WTC11 (cell line): ENCODE data around the gene KIFBP. TPM values are rescaled to one million over a fixed set of nuclear protein-coding genes. Genes with fewer than 3 reads are reported as not detected.

Experiments
- ATAC-seq: fragments of 200-7000 bp; cut with Tn5 transposase; 2 replicates; pipeline ENCODE4 v1.10.0; 2021; ENCODE audit warnings: mild to moderate bottlenecking, moderate library complexity
- CTCF ChIA-PET: fragments of 300-600 bp; sonication (Branson Sonifier 250); formaldehyde crosslinking; loops from one replicate; lab custom pipeline; 2021; ENCODE audit warnings: antibody characterized with exemption; lab: Charles Lee
- POLR2A ChIA-PET: fragments of 350-600 bp; sonication (Branson Sonifier 250); formaldehyde crosslinking; loops from one replicate; lab custom pipeline; 2021; ENCODE audit warnings: antibody characterized with exemption; lab: Charles Lee
- DNase-seq: peaks from one replicate; pipeline ENCODE4 v3.0.0; 2021; ENCODE audit warnings: low spot score
- H3K27ac Mint-ChIP-seq: 2 replicates; pipeline ENCODE4 v1.8.0; 2021; ENCODE audit warnings: mixed read lengths
- H3K27me3 Mint-ChIP-seq: 2 replicates; pipeline ENCODE4 v1.8.0; 2021; ENCODE audit warnings: low read depth, mild to moderate bottlenecking, moderate library complexity, mixed read lengths
- H3K36me3 Mint-ChIP-seq: 2 replicates; pipeline ENCODE4 v1.8.0; 2021; ENCODE audit warnings: mixed read lengths
- H3K4me1 Mint-ChIP-seq: 2 replicates; pipeline ENCODE4 v1.8.0; 2022; ENCODE audit warnings: mixed read lengths
- H3K4me3 Mint-ChIP-seq: 2 replicates; pipeline ENCODE4 v1.8.0; 2021; ENCODE audit warnings: mild to moderate bottlenecking, moderate library complexity, mixed read lengths
- H3K9me3 Mint-ChIP-seq: 2 replicates; pipeline ENCODE4 v1.8.0; 2021; ENCODE audit warnings: mixed read lengths
- CDX4 ChIP-seq: fragments of 250-450 bp; sonication (Bioruptor Pico); IDR thresholded peaks from 2 replicates; pipeline ENCODE4 v1.9.0; 2021; ENCODE audit warnings: moderate library complexity, mild to moderate bottlenecking, inconsistent platforms, borderline replicate concordance
- CREB1 ChIP-seq: sonication (generic); formaldehyde crosslinking; IDR thresholded peaks from 2 replicates; pipeline ENCODE4 v1.8.0; 2023; ENCODE audit warnings: mild to moderate bottlenecking, missing genetic modification reagents
- CREM ChIP-seq: sonication (generic); formaldehyde crosslinking; IDR thresholded peaks from 2 replicates; pipeline ENCODE4 v1.8.1; 2022; ENCODE audit warnings: mild to moderate bottlenecking, missing genetic modification reagents, moderate library complexity
- E2F1 ChIP-seq: sonication (generic); formaldehyde crosslinking; IDR thresholded peaks from 2 replicates; pipeline ENCODE4 v1.8.0; 2022; ENCODE audit warnings: mild to moderate bottlenecking, missing genetic modification reagents
- E2F4 ChIP-seq: sonication (generic); formaldehyde crosslinking; IDR thresholded peaks from 2 replicates; pipeline ENCODE4 v1.8.1; 2022; ENCODE audit warnings: low read depth, mild to moderate bottlenecking, moderate library complexity, missing genetic modification reagents, borderline replicate concordance
- E2F5 ChIP-seq: sonication (generic); formaldehyde crosslinking; IDR thresholded peaks from 2 replicates; pipeline ENCODE4 v1.8.1; 2022; ENCODE audit warnings: mild to moderate bottlenecking, moderate library complexity, missing genetic modification reagents
- ELF4 ChIP-seq: sonication (generic); formaldehyde crosslinking; IDR thresholded peaks from 2 replicates; pipeline ENCODE4 v1.8.1; 2022; ENCODE audit warnings: low read depth, mild to moderate bottlenecking, moderate library complexity, missing genetic modification reagents
- EMX1 ChIP-seq: fragments of 250-450 bp; sonication (Bioruptor Pico); IDR thresholded peaks from 2 replicates; pipeline ENCODE4 v1.8.0; 2021; ENCODE audit warnings: mild to moderate bottlenecking
- IRF1 ChIP-seq: sonication (generic); formaldehyde crosslinking; IDR thresholded peaks from 2 replicates; pipeline ENCODE4 v1.8.0; 2023; ENCODE audit warnings: missing genetic modification reagents
- IRF2 ChIP-seq: sonication (generic); formaldehyde crosslinking; IDR thresholded peaks from 2 replicates; pipeline ENCODE4 v1.8.0; 2022; ENCODE audit warnings: low read depth, missing genetic modification reagents, borderline replicate concordance
- NFE2L1 ChIP-seq: sonication (generic); formaldehyde crosslinking; IDR thresholded peaks from 2 replicates; pipeline ENCODE4 v1.8.1; 2023; ENCODE audit warnings: missing genetic modification reagents
- TEAD4 ChIP-seq: sonication (generic); formaldehyde crosslinking; IDR thresholded peaks from 2 replicates; pipeline ENCODE4 v1.8.0; 2022; ENCODE audit warnings: mild to moderate bottlenecking, missing genetic modification reagents
- ZNF317 ChIP-seq: sonication (generic); formaldehyde crosslinking; IDR thresholded peaks from 2 replicates; pipeline ENCODE4 v1.8.1; 2023; ENCODE audit warnings: low read depth, mild to moderate bottlenecking, moderate library complexity, missing genetic modification reagents, borderline replicate concordance
- ZNF416 ChIP-seq: fragments of 250-450 bp; sonication (Bioruptor Pico); IDR thresholded peaks from 2 replicates; pipeline ENCODE4 v1.9.0; 2021; ENCODE audit warnings: mild to moderate bottlenecking, inconsistent platforms
- ZNF425 ChIP-seq: fragments of 250-450 bp; sonication (Bioruptor Pico); conservative IDR thresholded peaks from 2 replicates; pipeline ENCODE4 v1.9.0; 2021; ENCODE audit warnings: mild to moderate bottlenecking
- ZSCAN18 ChIP-seq: fragments of 250-450 bp; sonication (Bioruptor Pico); IDR thresholded peaks from 2 replicates; pipeline ENCODE4 v2.1.2; 2022; ENCODE audit warnings: mild to moderate bottlenecking, moderate library complexity
- total RNA-seq: library from RNA; stranded (reverse); gene quantifications from 3 replicates; pipeline ENCODE4 v1.2.3, GENCODE V29; 2021

KIFBP gene
- total RNA-seq, 1 experiment from 2014 or later, result 31.2 TPM

GRCh38 chr10:69064762-69065328 lies 76.2 kb downstream of the KIFBP start (continued):
- no peak for TF ChIP-seq E2F4 (CRISPR knock-in tag)
- no peak for TF ChIP-seq CREM (CRISPR knock-in tag)
- no peak for TF ChIP-seq ZNF425 (CRISPR knock-in tag)
- TF ChIP-seq IRF2 (CRISPR knock-in tag), result no peak
- TF ChIP-seq ZSCAN18, result no peak
- TF ChIP-seq EMX1 (CRISPR knock-in tag), result no peak
- TF ChIP-seq IRF1, result no peak
- no peak for TF ChIP-seq NFE2L1 (CRISPR knock-in tag)
- TF ChIP-seq ZNF416 (CRISPR knock-in tag), result no peak

GRCh38 chr10:69065406-69066361 lies 77.1 kb downstream of the KIFBP start:
- H3K4me1 Mint-ChIP-seq, result peaks cover 7% of the 10 kb centered on the region
- no peak for ATAC-seq
- no peaks in the 10 kb centered on the region for H3K27me3 Mint-ChIP-seq
- DNase-seq, result no peak
- no peaks in the 10 kb centered on the region for H3K36me3 Mint-ChIP-seq
- H3K4me3 Mint-ChIP-seq, result no peak overlapping the region
- TF ChIP-seq ELF4, result no peak
- no peak for TF ChIP-seq TEAD4 (CRISPR knock-in tag)
- TF ChIP-seq ZNF317 (CRISPR knock-in tag), result no peak
- no peak for TF ChIP-seq CREB1 (CRISPR knock-in tag)
- TF ChIP-seq E2F1, result no peak
- TF ChIP-seq E2F5, result no peak
- no peak for TF ChIP-seq CDX4 (CRISPR knock-in tag)
- no peaks in the 10 kb centered on the region for H3K9me3 Mint-ChIP-seq
- ChIA-PET CTCF (interaction anchor here (0.9 to 1.6 kb wide), 2 partner anchors 157 to 343 kb away, joined by 3 to 4 read pairs; no protein-coding TSS in a partner anchor), POLR2A (interaction anchor here (0.5 kb wide), 1 partner anchor 734 kb away, joined by 4 read pairs; the partner anchor contains the start of gene HNRNPH3)
- no peak overlapping the region for H3K27ac Mint-ChIP-seq

Other genes with a start within 250 kb of the KIFBP start
- gene STOX1, start 161.3 kb upstream of the KIFBP start, total RNA-seq, result 1.6 to 1.9 TPM (median 1.6 TPM) in 3 replicates
- gene DDX50, start 87.5 kb upstream of the KIFBP start, total RNA-seq, result 37.1 to 43.4 TPM (median 42.9 TPM) in 3 replicates
- 116 to 194 TPM (median 119 TPM) in 3 replicates for gene DDX21, start 32.6 kb upstream of the KIFBP start, total RNA-seq
- 1.2 to 1.4 TPM (median 1.3 TPM) in 3 replicates for gene SRGN, start 99.3 kb downstream of the KIFBP start, total RNA-seq
- gene VPS26A, start 135.4 kb downstream of the KIFBP start, total RNA-seq, result 34.2 to 39.4 TPM (median 37.4 TPM) in 3 replicates
- gene SUPV3L1, start 191.4 kb downstream of the KIFBP start, total RNA-seq, result 41.2 to 43.7 TPM (median 43.0 TPM) in 3 replicates
- 0.09 TPM in 2 of 3 replicates, not detected in the other for gene HKDC1, start 231.5 kb downstream of the KIFBP start, total RNA-seq